NT2/D1 (cell line): ENCODE results near the gene VAPA.

Source experiments
- SUZ12 ChIP-seq: IDR thresholded peaks from 2 replicates; pipeline ENCODE4 v1.6.1; 2011; ENCODE audit not compliant: insufficient read length, insufficient read depth; ENCODE audit errors: extremely low read depth
- ZNF274 ChIP-seq: IDR thresholded peaks from 2 replicates; pipeline ENCODE4 v1.6.1; 2011; ENCODE audit warnings: mild to moderate bottlenecking, low read depth, low read length

DNA sequence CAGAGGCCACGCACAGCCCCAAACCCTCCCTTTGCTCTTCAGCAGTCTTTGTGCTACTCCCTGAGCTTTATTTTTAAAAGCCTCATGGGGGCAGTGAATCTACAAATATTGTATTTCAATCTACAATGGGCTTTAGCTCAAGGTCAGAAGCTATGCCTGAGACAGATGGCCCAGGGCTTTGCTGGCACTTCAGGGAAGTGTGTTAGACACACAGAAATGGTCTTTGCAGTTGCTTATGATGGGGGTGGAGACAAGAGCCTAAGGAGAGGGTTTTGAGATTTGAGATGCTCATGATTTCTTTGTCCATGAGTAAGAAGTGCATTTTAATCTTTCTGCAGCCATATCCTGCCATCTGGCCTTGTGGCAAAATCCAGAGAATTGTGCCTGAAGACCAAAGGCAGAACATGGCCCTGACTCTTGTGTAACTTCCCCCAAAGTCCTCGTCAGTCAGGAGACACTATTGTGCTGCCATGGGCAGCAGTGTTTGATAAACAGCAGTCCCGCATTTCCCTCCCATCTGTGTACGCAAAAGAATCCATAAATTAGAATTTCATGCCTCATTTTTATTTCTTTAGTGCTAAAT is 92.6 kb downstream of the VAPA start:
- no peak for TF ChIP-seq SUZ12
- no peak for TF ChIP-seq ZNF274
